Adrenal gland (tissue), 12 donors: ENCODE measurements around the gene SOBP. TPM values are rescaled to one million over a fixed set of nuclear protein-coding genes. Genes with fewer than 3 reads are reported as not detected.

Source experiments
- DNase-seq, 7 donors: peaks; one replicate each; pipeline ENCODE4 v3.0.0-alpha.2; 2019 to 2020
- H3K27ac ChIP-seq, 5 donors: fragments of 200-600 bp; sonication (generic) in 4 of 5; 1 replicate in 3 of 5; 2 replicates in 2 of 5; pipeline versions ENCODE4 v1.5.1 to v1.8.0; 2016 to 2020; ENCODE audit warnings: mild to moderate bottlenecking in 1 of 5
- H3K27me3 ChIP-seq: fragments of 200-600 bp; 2 replicates; pipeline ENCODE4 v1.8.0; 2021
- H3K36me3 ChIP-seq, 2 donors: fragments of 200-600 bp; replicated peaks in 1 of 2; 1 replicate in 1 of 2; 2 replicates in 1 of 2; pipeline versions ENCODE4 v1.5.1 to v1.8.0; 2018 to 2022
- H3K4me1 ChIP-seq, 2 donors: fragments of 200-600 bp; replicated peaks in 1 of 2; 1 replicate in 1 of 2; 2 replicates in 1 of 2; pipeline versions ENCODE4 v1.5.1 to v1.8.0; 2018 to 2021
- H3K4me3 ChIP-seq, 4 donors: fragments of 200-600 bp; sonication (generic) in 3 of 4; one replicate each; pipeline ENCODE4 v1.5.1; 2016 to 2018
- H3K9me3 ChIP-seq, 3 donors: fragments of 200-600 bp; sonication (generic) in 1 of 3; replicated peaks in 1 of 3; 1 replicate in 2 of 3; 2 replicates in 1 of 3; pipeline versions ENCODE4 v1.5.1 to v1.8.0; 2016 to 2021
- CTCF ChIP-seq, 6 experiments: fragments of 450-650 bp in 4 of 6; fragments of 200-600 bp in 2 of 6; sonication (generic) in 1 of 6; IDR thresholded peaks; 1 replicate in 5 of 6; 2 replicates in 1 of 6; pipeline versions ENCODE4 v1.5.1 to v1.8.0; 2016 to 2021; ENCODE audit warnings: antibody characterized with exemption in 6 of 6, mild to moderate bottlenecking in 2 of 6, moderate library complexity in 1 of 6
- POLR2A ChIP-seq, 2 donors: fragments of 450-650 bp; IDR thresholded peaks; one replicate each; pipeline ENCODE4 v1.6.1; 2017; ENCODE audit warnings: antibody characterized with exemption in 2 of 2, mild to moderate bottlenecking in 2 of 2, moderate library complexity in 1 of 2
- WGBS, 4 donors: extraction: QIAGEN DNeasy Blood & Tissue Kit in 2 of 4; methylation state at CpG; one replicate each; pipeline versions ENCODE4 v1.1.5 to v1.1.7; 2013 to 2017; 5-methylcytosine and 5-hydroxymethylcytosine counted together
- intact Hi-C, 2 donors: fragments of 100-400 bp; cut with DNase I; formaldehyde crosslinking; loops; one replicate each; pipeline versions ENCODE4 v1.14.1 to v1.15.0; 2022 to 2023
- polyA plus RNA-seq, 3 donors: library from polyadenylated mRNA; stranded (reverse); fragments of 200-250 nt in 2 of 3; fragments of 350-450 nt in 1 of 3; fragmentation: Illumina TruSeq in 1 of 3; extraction: RNeasy Lipid Tissue Mini Kit (QIAGEN cat#74804) in 1 of 3; gene quantifications; one replicate each; pipeline ENCODE4 v1.2.3, GENCODE V29; 2013 to 2014
- total RNA-seq, 9 donors: library from RNA; depleted of rRNA in 4 of 9; stranded (reverse); fragments of >200 nt in 4 of 9; fragments of 120-200 nt in 1 of 9; fragmentation: NEBNext Ultra II Directional in 1 of 9; extraction: Animal tissue kit (Norgen Biotek cat#: 25700) in 1 of 9; gene quantifications; one replicate each; pipeline versions ENCODE4 v1.1.0 to v1.2.4, GENCODE V29; 2013 to 2023
- donor health status: healthy with polysubstance abuse.
- donor health status: Bipolar disorder and iron deficiency.
- donor health status: DM: yes; HTN: yes; CAD: no.
- donor health status: DM: no; HTN: no; CAD: no.
- donor health status: DM: no; HTN: no; CAD: no.
- donor health status: DM: yes; HTN: yes; CAD: no.

Gene SOBP
- total and polyA plus RNA-seq, 12 donors, result 5.6 to 25.6 (median 12.5) TPM

- Histone ChIP-seq H3K27ac (no peak overlapping the region), H3K4me3 (no peak overlapping the region), H3K36me3 (no peaks in the 10 kb centered on the region), H3K27me3 (no peaks in the 10 kb centered on the region), H3K9me3 (no peaks in the 10 kb centered on the region), H3K4me1 (no peaks in the 10 kb centered on the region)
- 94 to 97% (median 95%) methylated on average over 3 of the region's 3 CpGs for WGBS, 4 donors
- DNase-seq, result no peak
- intact Hi-C loops, result no loop called here
- no peak for TF ChIP-seq POLR2A (IDR thresholded peaks at IDR 0.05)
- no peak for TF ChIP-seq CTCF (IDR thresholded peaks at IDR 0.05)
Measured at GRCh38 chr6:107524626-107525025, 34.7 kb downstream of the SOBP start.

GRCh38 chr6:107531868-107532267 is 42.0 kb downstream of the SOBP start:
- H3K4me1 ChIP-seq, result no peaks in the 10 kb centered on the region
- WGBS, 4 donors, result 52 to 61% (median 60%) methylated on average over 2 of the region's 2 CpGs
- no peak overlapping the region for H3K4me3 ChIP-seq
- no peaks in the 10 kb centered on the region for H3K9me3 ChIP-seq
- intact Hi-C loops, result no loop called here
- H3K27ac ChIP-seq, result no peak overlapping the region
- no peaks in the 10 kb centered on the region for H3K27me3 ChIP-seq
- H3K36me3 ChIP-seq, result no peaks in the 10 kb centered on the region
- no peak for DNase-seq
- TF ChIP-seq CTCF (IDR thresholded peaks at IDR 0.05), result no peak
- no peak for TF ChIP-seq POLR2A (IDR thresholded peaks at IDR 0.05)

GRCh38 chr6:107532706-107533105 is 42.8 kb downstream of the SOBP start:
- WGBS, 4 donors, result 85 to 94% (median 89%) methylated on average over 6 of the region's 6 CpGs
- Histone ChIP-seq H3K36me3 (no peaks in the 10 kb centered on the region), H3K27me3 (no peaks in the 10 kb centered on the region), H3K9me3 (no peaks in the 10 kb centered on the region), H3K4me3 (no peak overlapping the region), H3K27ac (no peak overlapping the region), H3K4me1 (no peaks in the 10 kb centered on the region)
- TF ChIP-seq POLR2A (IDR thresholded peaks at IDR 0.05), result no peak
- no peak for TF ChIP-seq CTCF (IDR thresholded peaks at IDR 0.05)
- intact Hi-C loops, result no loop called here
- no peak for DNase-seq

- TF ChIP-seq CTCF (IDR thresholded peaks at IDR 0.05) (no peak), POLR2A (IDR thresholded peaks at IDR 0.05) (no peak)
- Histone ChIP-seq H3K36me3 (no peaks in the 10 kb centered on the region), H3K9me3 (no peaks in the 10 kb centered on the region), H3K27ac (no peak overlapping the region), H3K4me3 (no peak overlapping the region), H3K4me1 (no peaks in the 10 kb centered on the region), H3K27me3 (no peaks in the 10 kb centered on the region)
- no peak for DNase-seq
- 87 to 95% (median 94%) methylated on average over 11 of the region's 11 CpGs for WGBS, 4 donors
- intact Hi-C loops, result no loop called here
Measured at GRCh38 chr6:107533415-107534059, 43.6 kb downstream of the SOBP start.
